ENCODE data around the gene RALGPS2. TPM values are rescaled to one million over a fixed set of nuclear protein-coding genes. Genes with fewer than 3 reads are reported as not detected.
A peak's percentile ranks its signal among the peaks of the same experiment; 100 is the strongest.

The RALGPS2 gene
- total RNA-seq, 1 experiment from 2014 or later = 238 TPM

- Histone ChIP-seq H3K4me2 (ENCODE audit: low read depth, low read length, poor library complexity, severe bottlenecking) (no peak overlapping the region), H3K9me2 (replicated peaks; ENCODE audit: insufficient read depth, low read length) (no peaks in the 10 kb centered on the region), H3K36me3 (ENCODE audit: insufficient read depth, low read length) (peaks cover 49% of the 10 kb centered on the region; the same call in 1 of the 2 replicates), H2AFZ (ENCODE audit: low read length) (no peak overlapping the region), H3K79me2 (ENCODE audit: low read length) (peaks cover 69% of the 10 kb centered on the region), H3K4me1 (ENCODE audit: low read length) (peaks cover 49% of the 10 kb centered on the region), H3K27me3 (ENCODE audit: low read length) (no peaks in the 10 kb centered on the region), H3K4me3 (ENCODE audit: low read length) (no peak overlapping the region), H3K9me3 (ENCODE audit: low read length) (no peaks in the 10 kb centered on the region), H3K27ac (ENCODE audit: low read length) (no peak overlapping the region), H3K9ac (ENCODE audit: low read length) (no peak overlapping the region), H4K20me1 (ENCODE audit: insufficient read depth, low read depth, low read length) (no peaks in the 10 kb centered on the region)
- DNase-seq = no peak
These were observed 137.4 kb downstream of the RALGPS2 start for GRCh38 chr1:178862416-178862815.

DNA sequence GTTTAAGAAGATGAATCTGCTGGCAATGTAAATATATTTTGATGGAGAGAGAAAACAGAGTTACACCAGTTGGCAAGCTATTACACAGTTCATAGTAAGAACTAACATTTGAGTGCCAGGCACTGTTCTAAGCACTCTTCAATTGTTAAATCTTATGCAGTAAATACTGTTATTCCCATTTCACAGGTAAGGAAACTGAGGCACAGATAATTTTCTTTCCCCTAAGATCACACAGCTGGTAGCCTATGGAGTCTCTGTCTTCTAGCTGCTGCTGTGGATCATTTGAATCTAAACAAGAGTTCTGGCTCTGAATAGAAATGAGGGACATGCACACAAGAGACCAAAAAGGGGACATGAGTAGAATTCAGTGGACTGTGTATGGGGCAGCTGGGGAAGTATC is 137.8 kb downstream of the RALGPS2 start:
- Histone ChIP-seq H3K9me2 (replicated peaks; ENCODE audit: insufficient read depth, low read length) (no peaks in the 10 kb centered on the region), H3K4me2 (ENCODE audit: low read depth, low read length, poor library complexity, severe bottlenecking) (no peak overlapping the region), H3K9me3 (ENCODE audit: low read length) (no peaks in the 10 kb centered on the region), H3K27ac (ENCODE audit: low read length) (0 out of 2 replicates have a peak overlapping the region, but pooled peaks have one; percentile 2), H3K4me1 (ENCODE audit: low read length) (peaks cover 50% of the 10 kb centered on the region), H3K9ac (ENCODE audit: low read length) (no peak overlapping the region), H3K36me3 (ENCODE audit: insufficient read depth, low read length) (peaks cover 46% of the 10 kb centered on the region; the same call in 1 of the 2 replicates), H2AFZ (ENCODE audit: low read length) (no peak overlapping the region), H3K4me3 (ENCODE audit: low read length) (no peak overlapping the region), H4K20me1 (ENCODE audit: insufficient read depth, low read depth, low read length) (no peaks in the 10 kb centered on the region), H3K27me3 (ENCODE audit: low read length) (no peaks in the 10 kb centered on the region), H3K79me2 (ENCODE audit: low read length) (peaks cover 70% of the 10 kb centered on the region)
- no peak for DNase-seq

DNA sequence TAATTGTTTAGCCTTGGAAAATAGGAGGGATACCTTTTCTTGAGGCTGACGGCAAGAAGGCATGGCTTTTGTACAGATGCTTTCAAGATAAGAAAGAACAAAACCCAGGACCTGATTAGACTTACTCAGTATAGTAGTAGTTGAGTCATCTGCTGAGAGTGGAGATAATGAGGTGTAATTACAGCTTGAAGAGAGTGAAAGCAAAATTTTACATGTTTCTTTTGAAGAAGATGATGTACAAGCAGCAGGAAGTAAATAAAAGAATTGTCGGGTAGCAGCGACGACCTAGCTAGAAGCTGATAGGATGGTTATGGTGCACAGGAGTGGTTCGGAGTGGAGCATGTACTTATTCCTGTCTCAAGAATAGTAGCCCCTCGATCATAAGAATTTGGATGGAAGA is 139.3 kb downstream of the RALGPS2 start:
- no peaks in the 10 kb centered on the region for H4K20me1 ChIP-seq (ENCODE audit: insufficient read depth, low read depth, low read length)
- no peak overlapping the region for H3K27ac ChIP-seq (ENCODE audit: low read length)
- no peak overlapping the region for H2AFZ ChIP-seq (ENCODE audit: low read length)
- H3K79me2 ChIP-seq (ENCODE audit: low read length) = peaks cover 69% of the 10 kb centered on the region
- no peak overlapping the region for H3K4me2 ChIP-seq (ENCODE audit: low read depth, low read length, poor library complexity, severe bottlenecking)
- H3K9me3 ChIP-seq (ENCODE audit: low read length) = no peaks in the 10 kb centered on the region
- no peak overlapping the region for H3K4me3 ChIP-seq (ENCODE audit: low read length)
- peaks cover 42% of the 10 kb centered on the region; the same call in 1 of the 2 replicates for H3K36me3 ChIP-seq (ENCODE audit: insufficient read depth, low read length)
- H3K4me1 ChIP-seq (ENCODE audit: low read length) = peaks cover 54% of the 10 kb centered on the region
- no peaks in the 10 kb centered on the region for H3K9me2 ChIP-seq (replicated peaks; ENCODE audit: insufficient read depth, low read length)
- no peak for DNase-seq
- H3K27me3 ChIP-seq (ENCODE audit: low read length) = no peaks in the 10 kb centered on the region
- H3K9ac ChIP-seq (ENCODE audit: low read length) = no peak overlapping the region

DNA sequence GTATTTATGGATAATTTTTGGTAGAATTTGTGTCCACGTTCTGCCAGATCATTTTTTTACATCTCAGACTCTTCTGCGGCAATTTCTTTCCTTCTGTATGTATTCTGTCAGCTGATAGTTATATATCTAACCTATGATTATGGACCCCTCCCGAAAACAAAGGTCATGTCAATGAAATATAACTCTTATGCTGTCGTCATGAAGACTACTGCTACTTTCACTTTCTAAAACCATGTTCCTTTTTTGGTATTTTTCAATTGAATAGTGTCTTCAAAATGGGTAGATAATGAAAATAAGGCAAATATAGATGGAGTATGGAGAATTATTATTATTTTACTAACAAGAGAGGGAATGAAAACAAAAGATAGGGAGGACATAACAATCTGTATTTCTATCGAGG is 142.6 kb downstream of the RALGPS2 start:
- peak overlapping the region; percentile 33 for H3K27ac ChIP-seq (ENCODE audit: low read length)
- peak overlapping the region; percentile 18 for H3K4me2 ChIP-seq (ENCODE audit: low read depth, low read length, poor library complexity, severe bottlenecking)

DNA sequence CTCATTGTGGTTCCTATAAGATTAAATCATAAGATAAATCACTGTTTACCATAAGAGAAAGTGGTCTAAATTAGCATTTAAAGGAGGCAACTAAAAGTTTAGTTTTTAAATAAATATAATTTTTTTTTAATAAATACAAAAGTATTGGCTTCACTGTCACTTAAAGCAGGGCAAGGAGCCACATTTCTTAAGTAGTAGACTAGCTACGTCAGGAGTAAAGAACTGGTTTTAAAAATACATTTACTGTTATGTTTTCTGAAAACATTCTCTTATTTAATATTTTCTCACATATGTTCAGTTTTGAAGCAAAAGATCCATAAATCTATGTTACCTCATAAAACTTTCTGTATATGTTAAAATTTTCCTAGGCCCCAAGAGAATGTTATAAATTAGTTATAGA is 143.7 kb downstream of the RALGPS2 start:
- no peak overlapping the region for H2AFZ ChIP-seq (ENCODE audit: low read length)
- H3K36me3 ChIP-seq (ENCODE audit: insufficient read depth, low read length) = peaks cover 54% of the 10 kb centered on the region; the same call in 1 of the 2 replicates
- DNase-seq = no peak
- H3K4me1 ChIP-seq (ENCODE audit: low read length) = peaks cover 53% of the 10 kb centered on the region
- H3K27me3 ChIP-seq (ENCODE audit: low read length) = no peaks in the 10 kb centered on the region
- H3K9me2 ChIP-seq (replicated peaks; ENCODE audit: insufficient read depth, low read length) = no peaks in the 10 kb centered on the region
- no peaks in the 10 kb centered on the region for H4K20me1 ChIP-seq (ENCODE audit: insufficient read depth, low read depth, low read length)
- H3K9me3 ChIP-seq (ENCODE audit: low read length) = no peaks in the 10 kb centered on the region
- H3K79me2 ChIP-seq (ENCODE audit: low read length) = peaks cover 72% of the 10 kb centered on the region
- H3K4me2 ChIP-seq (ENCODE audit: low read depth, low read length, poor library complexity, severe bottlenecking) = no peak overlapping the region
- no peak overlapping the region for H3K4me3 ChIP-seq (ENCODE audit: low read length)
- H3K9ac ChIP-seq (ENCODE audit: low read length) = no peak overlapping the region
- no peak overlapping the region for H3K27ac ChIP-seq (ENCODE audit: low read length)

More for the DNA sequence above, 142.6 kb downstream of the RALGPS2 start:
- Histone ChIP-seq H4K20me1 (ENCODE audit: insufficient read depth, low read depth, low read length) (no peaks in the 10 kb centered on the region), H3K36me3 (ENCODE audit: insufficient read depth, low read length) (peaks cover 54% of the 10 kb centered on the region; the same call in 1 of the 2 replicates), H3K4me3 (ENCODE audit: low read length) (no peak overlapping the region), H3K4me1 (ENCODE audit: low read length) (peaks cover 62% of the 10 kb centered on the region), H3K9me2 (replicated peaks; ENCODE audit: insufficient read depth, low read length) (no peaks in the 10 kb centered on the region), H3K27me3 (ENCODE audit: low read length) (no peaks in the 10 kb centered on the region), H3K9ac (ENCODE audit: low read length) (no peak overlapping the region), H2AFZ (ENCODE audit: low read length) (no peak overlapping the region), H3K9me3 (ENCODE audit: low read length) (no peaks in the 10 kb centered on the region), H3K79me2 (ENCODE audit: low read length) (peaks cover 77% of the 10 kb centered on the region)
- DNase-seq = no peak

- Histone ChIP-seq H4K20me1 (ENCODE audit: insufficient read depth, low read depth, low read length) (no peaks in the 10 kb centered on the region), H3K27ac (ENCODE audit: low read length) (0 out of 2 replicates have a peak overlapping the region, but pooled peaks have one; percentile 5), H3K4me1 (ENCODE audit: low read length) (peaks cover 48% of the 10 kb centered on the region), H3K27me3 (ENCODE audit: low read length) (no peaks in the 10 kb centered on the region), H3K9me3 (ENCODE audit: low read length) (no peaks in the 10 kb centered on the region), H3K79me2 (ENCODE audit: low read length) (peaks cover 67% of the 10 kb centered on the region), H3K9ac (ENCODE audit: low read length) (no peak overlapping the region), H2AFZ (ENCODE audit: low read length) (no peak overlapping the region), H3K4me3 (ENCODE audit: low read length) (no peak overlapping the region), H3K9me2 (replicated peaks; ENCODE audit: insufficient read depth, low read length) (no peaks in the 10 kb centered on the region), H3K36me3 (ENCODE audit: insufficient read depth, low read length) (peaks cover 50% of the 10 kb centered on the region; the same call in 1 of the 2 replicates), H3K4me2 (ENCODE audit: low read depth, low read length, poor library complexity, severe bottlenecking) (no peak overlapping the region)
- no peak for DNase-seq
These were observed 144.2 kb downstream of the RALGPS2 start for GRCh38 chr1:178869119-178869697.

- no peak for DNase-seq
- H3K36me3 ChIP-seq (ENCODE audit: insufficient read depth, low read length) = peaks cover 50% of the 10 kb centered on the region; the same call in 1 of the 2 replicates
- peaks cover 61% of the 10 kb centered on the region for H3K79me2 ChIP-seq (ENCODE audit: low read length)
- H3K4me3 ChIP-seq (ENCODE audit: low read length) = no peak overlapping the region
- H3K27me3 ChIP-seq (ENCODE audit: low read length) = no peaks in the 10 kb centered on the region
- no peak overlapping the region for H3K4me2 ChIP-seq (ENCODE audit: low read depth, low read length, poor library complexity, severe bottlenecking)
- H4K20me1 ChIP-seq (ENCODE audit: insufficient read depth, low read depth, low read length) = no peaks in the 10 kb centered on the region
- H3K9ac ChIP-seq (ENCODE audit: low read length) = no peak overlapping the region
- H3K9me3 ChIP-seq (ENCODE audit: low read length) = no peaks in the 10 kb centered on the region
- H3K9me2 ChIP-seq (replicated peaks; ENCODE audit: insufficient read depth, low read length) = no peaks in the 10 kb centered on the region
- peaks cover 39% of the 10 kb centered on the region for H3K4me1 ChIP-seq (ENCODE audit: low read length)
- H2AFZ ChIP-seq (ENCODE audit: low read length) = no peak overlapping the region
- peak overlapping the region; percentile 25; the same call in 1 of the 2 replicates for H3K27ac ChIP-seq (ENCODE audit: low read length)
These were observed 145.2 kb downstream of the RALGPS2 start for GRCh38 chr1:178870221-178870620.

GRCh38 chr1:178870944-178871343 is 145.9 kb downstream of the RALGPS2 start, which contains the start of gene ANGPTL1:
Gene ANGPTL1, minus strand, starts transcription at chr1:178871077. Its CDS starts 5,301 bp downstream, at chr1:178865776.
- no peak for DNase-seq
- Histone ChIP-seq H3K4me3 (ENCODE audit: low read length) (no peak within 1 kb of the TSS), H3K36me3 (ENCODE audit: insufficient read depth, low read length) (peaks cover 49% of the 10 kb centered on the region; the same call in 1 of the 2 replicates), H4K20me1 (ENCODE audit: insufficient read depth, low read depth, low read length) (no peaks in the 10 kb centered on the region), H2AFZ (ENCODE audit: low read length) (no peak within 1 kb of the TSS), H3K9me3 (ENCODE audit: low read length) (no peaks in the 10 kb centered on the region), H3K27me3 (ENCODE audit: low read length) (no peaks in the 10 kb centered on the region), H3K4me1 (ENCODE audit: low read length) (peaks cover 33% of the 10 kb centered on the region), H3K4me2 (ENCODE audit: low read depth, low read length, poor library complexity, severe bottlenecking) (no peak within 1 kb of the TSS), H3K9me2 (replicated peaks; ENCODE audit: insufficient read depth, low read length) (no peaks in the 10 kb centered on the region), H3K79me2 (ENCODE audit: low read length) (peaks cover 57% of the 10 kb centered on the region), H3K27ac (ENCODE audit: low read length) (peak within 1 kb of the TSS; percentile 40), H3K9ac (ENCODE audit: low read length) (no peak within 1 kb of the TSS)
